ENCODE data around the gene PRKAG1.

- TF ChIP-seq CTCF (conservative IDR thresholded peaks at IDR 0.05; ENCODE audit: low read length) (peak; percentile 70), EZH2phosphoT487 (IDR thresholded peaks at IDR 0.05; ENCODE audit: borderline replicate concordance) (no peak)
These were observed 41.0 kb downstream of the PRKAG1 start for GRCh38 chr12:48977290-48978281.

Data from Loucy (cell line).